ENCODE results near the gene SH3RF2.

- TF ChIP-seq, protein P1, sequence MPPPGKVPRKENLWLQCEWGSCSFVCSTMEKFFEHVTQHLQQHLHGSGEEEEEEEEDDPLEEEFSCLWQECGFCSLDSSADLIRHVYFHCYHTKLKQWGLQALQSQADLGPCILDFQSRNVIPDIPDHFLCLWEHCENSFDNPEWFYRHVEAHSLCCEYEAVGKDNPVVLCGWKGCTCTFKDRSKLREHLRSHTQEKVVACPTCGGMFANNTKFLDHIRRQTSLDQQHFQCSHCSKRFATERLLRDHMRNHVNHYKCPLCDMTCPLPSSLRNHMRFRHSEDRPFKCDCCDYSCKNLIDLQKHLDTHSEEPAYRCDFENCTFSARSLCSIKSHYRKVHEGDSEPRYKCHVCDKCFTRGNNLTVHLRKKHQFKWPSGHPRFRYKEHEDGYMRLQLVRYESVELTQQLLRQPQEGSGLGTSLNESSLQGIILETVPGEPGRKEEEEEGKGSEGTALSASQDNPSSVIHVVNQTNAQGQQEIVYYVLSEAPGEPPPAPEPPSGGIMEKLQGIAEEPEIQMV (tag; conservative IDR thresholded peaks at IDR 0.05; ENCODE audit: low read depth), result no peak
- no peak for TF ChIP-seq PCBP1 (IDR thresholded peaks at IDR 0.05; ENCODE audit: low read depth, low read length, poor library complexity, severe bottlenecking)
- no peak for TF ChIP-seq TCF7 (IDR thresholded peaks at IDR 0.05; ENCODE audit: borderline replicate concordance)
- no peak for TF ChIP-seq FOXM1 (IDR thresholded peaks at IDR 0.05; ENCODE audit: low read depth)
- no peak for TF ChIP-seq FOXM1 (CRISPR knock-in tag; IDR thresholded peaks at IDR 0.05; ENCODE audit: low read depth)
These were observed 39.1 kb downstream of the SH3RF2 start for GRCh38 chr5:145975361-145976066.

Measured in K562 (cell line).